ENCODE results near the gene SEC61G. TPM values are rescaled to one million over a fixed set of nuclear protein-coding genes. Genes with fewer than 3 reads are reported as not detected.

The SEC61G gene
- total RNA-seq: 103 TPM
- long read RNA-seq, transcript SEC61G-201 (4 exons, 462 nt): major isoform, 36 of 39 reads
- long read RNA-seq, partial matches to known transcripts: 1 of 39 reads
- long read RNA-seq, other reads (novel, unspliced or antisense): 0 of 39 reads

DNA sequence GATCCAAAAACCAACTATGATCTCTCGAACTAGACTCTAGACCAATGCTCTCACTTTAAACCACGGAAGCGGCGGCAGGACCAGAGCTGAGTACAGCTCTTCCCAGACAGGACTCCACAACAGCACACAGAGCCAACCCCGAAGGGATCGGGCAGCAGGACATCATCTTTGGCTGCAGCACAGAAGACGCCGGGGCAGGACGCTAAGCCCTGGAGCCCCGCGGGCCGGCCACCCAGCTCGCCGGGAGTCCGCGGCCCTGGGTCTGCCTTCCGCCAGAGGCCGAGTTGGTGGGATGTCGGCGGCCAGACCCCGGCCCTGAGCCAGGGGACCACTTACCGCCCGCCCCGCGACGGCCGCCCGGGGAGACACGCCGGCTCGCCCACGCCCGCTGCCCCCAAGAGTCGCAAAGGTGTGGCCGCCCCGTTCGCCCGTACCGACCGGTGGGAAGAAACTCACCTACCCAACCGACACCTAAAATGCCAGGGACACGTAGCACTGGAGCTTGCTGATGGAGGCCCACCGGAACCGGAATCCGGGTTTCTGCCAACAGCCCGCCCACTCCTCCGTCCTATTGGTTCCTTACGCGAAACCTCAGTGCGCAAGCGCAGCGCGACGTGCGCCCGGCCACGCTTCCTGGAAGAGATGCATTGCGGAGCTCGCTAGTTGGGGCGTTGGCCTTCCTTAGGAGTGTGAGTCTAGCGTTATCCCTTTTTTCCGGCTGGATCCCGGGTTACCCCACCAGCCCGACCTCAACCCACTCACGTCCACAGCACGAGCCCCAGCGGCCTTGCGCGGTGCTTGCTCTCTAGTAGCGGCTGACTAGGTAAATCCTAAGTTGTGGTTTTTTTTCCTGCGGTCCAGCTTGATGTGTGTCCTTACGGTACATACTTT is at the start of gene SEC61G:
Gene SEC61G, minus strand, starts transcription at position 510 of the 891 bp plus-strand sequence. CDS start 1,623 bp downstream, outside the sequence.
- ATAC-seq (peak; percentile 99), DNase-seq (ENCODE audit: missing footprints) (peak; percentile 98)
- intact Hi-C loops (cut with DNase I): no loop called here

DNA sequence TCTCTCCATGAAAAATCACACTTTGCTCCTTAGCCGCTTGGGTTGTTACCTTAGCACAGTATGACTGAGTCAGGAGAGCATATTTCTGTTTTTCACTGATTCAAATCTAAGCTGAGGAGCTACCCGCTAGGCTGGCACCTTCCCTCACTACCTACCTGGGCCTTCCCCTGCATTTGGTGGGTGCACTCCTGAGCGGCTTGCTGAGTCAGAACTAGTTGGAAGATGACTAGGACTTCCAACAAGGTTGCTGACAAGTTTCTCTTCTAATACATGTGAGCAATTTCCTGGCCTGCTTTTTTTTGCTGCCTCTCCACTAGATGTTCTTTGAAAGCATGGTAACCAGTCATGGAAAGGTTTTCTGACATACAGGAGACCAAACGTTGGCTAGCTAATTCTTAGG is 43.8 kb upstream of the SEC61G start:
- intact Hi-C loops (cut with DNase I): no loop called here
- no peak for DNase-seq (ENCODE audit: missing footprints)

DNA sequence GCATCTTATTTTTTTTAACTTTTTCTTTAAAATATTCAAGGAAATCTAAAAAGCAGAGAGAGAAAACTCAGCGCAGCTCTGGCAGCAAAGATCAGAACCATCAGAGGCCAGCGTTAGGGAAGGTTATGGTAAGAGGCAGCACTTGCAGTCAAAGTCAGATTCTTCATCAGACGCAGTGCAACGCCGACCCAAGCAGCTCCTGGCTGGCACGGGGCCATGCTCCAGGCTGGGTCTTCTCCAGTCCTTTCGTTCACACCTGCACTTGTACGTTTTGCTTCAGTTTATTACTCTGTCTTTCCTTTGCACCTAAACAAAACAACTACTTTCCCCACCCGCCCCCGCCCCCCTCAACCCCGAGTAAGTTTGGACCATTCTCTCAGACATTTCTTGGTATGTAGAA is 43.1 kb upstream of the SEC61G start:
- intact Hi-C loops (cut with DNase I): no loop called here
- DNase-seq (ENCODE audit: missing footprints) (no peak), ATAC-seq (no peak)

More for the DNA sequence above, 43.8 kb upstream of the SEC61G start:
- no peak for ATAC-seq

DNA sequence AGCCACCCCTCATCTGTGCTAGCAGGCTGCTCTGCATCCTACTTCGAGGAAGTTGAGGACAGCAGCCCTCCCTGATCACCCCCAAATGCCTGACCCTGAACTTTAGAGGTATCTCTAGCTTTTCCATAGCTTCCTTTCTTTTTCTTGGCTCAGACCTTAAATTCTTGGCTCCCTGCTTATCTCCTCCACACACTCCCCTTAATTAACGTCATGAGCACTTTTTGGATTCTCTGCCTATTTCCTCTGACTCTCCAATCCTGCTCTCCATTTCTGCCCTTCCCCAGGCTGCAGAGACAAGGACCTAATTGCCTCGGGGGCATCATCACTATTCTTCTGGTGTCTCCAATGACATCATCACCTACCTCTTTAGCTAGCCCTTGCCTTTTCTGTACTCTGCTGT is 40.8 kb upstream of the SEC61G start:
- no peak for DNase-seq (ENCODE audit: missing footprints)
- no peak for ATAC-seq
- intact Hi-C loops (cut with DNase I): loop anchor here (10.0 kb wide), 1 partner anchor 215 kb away; the partner anchor contains the start of gene EGFR

DNA sequence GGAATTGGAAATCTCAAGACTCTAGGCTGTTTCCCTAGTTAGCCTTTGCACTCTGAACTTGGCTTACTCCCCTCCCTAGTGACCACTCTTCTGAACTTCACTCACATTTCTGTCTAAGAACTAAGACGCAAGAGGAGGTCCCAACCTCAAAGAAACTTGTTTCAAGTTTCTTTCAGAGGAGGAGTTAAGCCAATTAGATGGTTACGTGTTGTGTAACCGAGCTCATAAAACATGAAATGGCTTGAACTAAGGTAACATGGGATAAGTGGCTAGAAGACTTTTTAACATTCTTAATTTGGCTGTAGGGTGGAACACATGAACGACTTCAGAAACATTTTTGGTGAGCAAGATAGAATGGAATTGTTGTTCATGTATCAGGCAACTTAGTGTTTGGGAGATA is 39.5 kb upstream of the SEC61G start:
- intact Hi-C loops (cut with DNase I): loop anchor here (10.0 kb wide), 1 partner anchor 216 kb away; the partner anchor contains the start of gene EGFR
- ATAC-seq (no peak), DNase-seq (ENCODE audit: missing footprints) (no peak)

DNA sequence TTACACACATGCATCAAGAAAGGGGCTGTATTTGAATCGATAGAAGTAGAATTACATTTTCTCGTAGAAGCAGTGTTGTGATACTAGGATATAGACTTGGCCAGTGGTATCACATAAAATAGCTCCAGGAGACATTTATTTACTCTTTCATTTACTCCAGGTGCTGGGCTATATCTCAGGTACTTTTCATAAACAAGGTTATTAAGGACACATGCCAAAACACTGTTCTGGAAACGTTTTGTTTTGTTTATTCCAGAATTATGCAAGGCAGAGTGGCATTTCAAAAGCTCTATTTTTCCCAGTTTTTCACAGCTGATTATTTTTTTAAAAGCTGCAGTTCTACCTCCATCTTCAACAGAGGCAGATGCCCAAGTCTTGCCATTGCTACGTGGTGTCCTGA is 37.8 kb upstream of the SEC61G start:
- DNase-seq (ENCODE audit: missing footprints): no peak
- intact Hi-C loops (cut with DNase I): loop anchor here (10.0 kb wide), 1 partner anchor 218 kb away; the partner anchor contains the start of gene EGFR
- ATAC-seq: no peak

DNA sequence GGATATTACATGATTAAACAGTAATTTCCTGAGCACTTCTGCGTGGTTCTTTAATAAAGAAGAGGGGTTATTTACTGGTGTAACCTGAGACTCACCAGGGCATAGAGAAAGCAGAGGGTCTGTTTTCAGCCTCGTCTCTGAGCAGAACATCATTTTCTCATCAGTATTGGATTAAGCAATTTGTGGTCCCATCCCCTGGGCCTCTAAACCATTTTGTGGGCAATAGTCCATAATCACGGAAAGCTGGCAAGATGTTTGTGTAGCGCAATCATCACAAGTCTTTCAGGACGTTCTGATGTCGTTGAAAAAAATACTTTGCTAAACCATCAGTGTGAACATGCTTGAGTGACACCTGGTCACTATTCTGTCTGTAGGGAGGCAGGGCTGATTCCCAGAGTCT is 37.1 kb upstream of the SEC61G start:
- ATAC-seq (peak; percentile 16), DNase-seq (ENCODE audit: missing footprints) (no peak)
- intact Hi-C loops (cut with DNase I): loop anchor here (10.0 kb wide), 1 partner anchor 219 kb away; the partner anchor contains the start of gene EGFR

DNA sequence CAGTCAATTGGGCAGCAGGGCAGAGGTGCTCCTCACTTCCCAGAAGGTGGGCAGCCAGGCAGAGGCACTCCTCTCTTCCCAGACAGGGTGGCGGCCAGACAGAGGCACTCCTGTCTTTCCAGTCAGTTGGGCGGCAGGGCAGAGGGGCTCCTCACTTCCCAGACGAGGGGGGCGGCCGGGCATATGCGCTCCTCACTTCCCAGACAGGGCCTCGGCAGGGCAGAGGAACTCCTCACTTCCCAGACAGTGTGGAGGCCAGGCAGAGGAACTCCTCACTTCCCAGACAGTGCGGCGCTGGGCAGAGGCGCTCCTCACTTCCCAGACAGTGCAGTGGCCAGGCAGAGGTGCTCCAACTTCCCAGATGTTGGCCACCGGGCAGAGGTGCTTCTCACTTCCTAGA is 33.4 kb upstream of the SEC61G start:
- intact Hi-C loops (cut with DNase I): loop anchor here (10.0 kb wide), 1 partner anchor 222 kb away; the partner anchor contains the start of gene EGFR
- ATAC-seq (no peak), DNase-seq (ENCODE audit: missing footprints) (no peak)

DNA sequence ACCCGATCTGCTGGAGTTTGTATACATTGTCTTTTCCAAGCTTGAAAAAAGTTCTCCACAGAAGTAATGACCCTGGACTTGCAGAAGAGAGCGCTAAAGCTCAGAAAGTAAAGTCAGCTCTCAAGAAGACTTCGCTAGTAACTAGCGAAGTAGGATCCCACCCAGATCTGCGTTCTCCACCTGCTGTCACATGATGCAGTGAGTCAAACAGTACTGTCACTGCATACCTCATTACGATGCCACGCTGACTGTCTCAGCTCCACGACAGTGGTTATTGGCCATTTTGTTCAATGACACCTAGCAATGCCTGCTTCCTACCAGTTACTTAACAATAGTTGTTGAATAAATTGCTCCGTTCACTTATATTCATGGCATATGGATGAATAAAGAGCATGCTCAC is 29.7 kb upstream of the SEC61G start:
- intact Hi-C loops (cut with DNase I): loop anchor here (1.0 to 2.0 kb wide), 2 partner anchors 51 to 466 kb away; no protein-coding TSS in a partner anchor
- no peak for DNase-seq (ENCODE audit: missing footprints)
- peak; percentile 79 for ATAC-seq

DNA sequence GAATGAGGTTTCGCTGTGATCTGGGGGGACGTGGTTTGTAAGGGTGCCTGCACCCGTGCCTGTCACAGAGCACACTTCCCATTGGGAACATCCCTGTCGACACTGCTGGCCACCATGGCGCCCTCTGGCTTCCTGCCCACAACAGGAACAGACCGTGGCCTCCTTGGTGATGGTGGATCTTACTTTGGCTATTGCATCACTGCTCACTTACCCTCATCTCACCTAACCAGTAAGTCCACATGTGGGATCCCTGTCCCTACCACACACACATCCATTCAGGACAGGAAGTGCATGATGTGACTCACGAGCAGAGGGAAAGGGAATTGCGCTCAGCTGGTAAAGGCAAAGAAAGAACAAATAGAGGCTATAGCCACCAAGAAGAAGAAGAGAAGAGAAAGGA is 26.2 kb upstream of the SEC61G start:
- no peak for ATAC-seq
- intact Hi-C loops (cut with DNase I): no loop called here
- no peak for DNase-seq (ENCODE audit: missing footprints)

DNA sequence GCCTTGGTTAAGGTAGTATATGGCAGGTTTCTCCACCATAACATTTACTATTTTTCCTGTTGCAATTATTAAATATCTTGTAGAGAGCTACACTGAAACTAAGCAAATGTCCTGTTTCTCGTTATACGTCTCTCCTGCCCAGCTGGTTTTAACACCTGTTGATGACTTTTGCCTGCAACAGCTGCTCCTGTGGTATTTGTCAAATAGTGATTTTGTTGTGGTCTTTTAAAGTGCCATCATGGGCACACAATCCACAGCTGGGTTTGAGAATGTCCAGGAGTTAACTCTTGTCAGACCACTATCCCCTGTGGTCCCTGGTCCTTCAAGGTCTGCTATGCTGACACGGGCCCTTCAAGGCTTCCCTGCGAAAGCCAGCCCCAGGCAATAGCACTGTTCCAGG is 24.9 kb upstream of the SEC61G start:
- DNase-seq (ENCODE audit: missing footprints): no peak
- no peak for ATAC-seq
- intact Hi-C loops (cut with DNase I): no loop called here

DNA sequence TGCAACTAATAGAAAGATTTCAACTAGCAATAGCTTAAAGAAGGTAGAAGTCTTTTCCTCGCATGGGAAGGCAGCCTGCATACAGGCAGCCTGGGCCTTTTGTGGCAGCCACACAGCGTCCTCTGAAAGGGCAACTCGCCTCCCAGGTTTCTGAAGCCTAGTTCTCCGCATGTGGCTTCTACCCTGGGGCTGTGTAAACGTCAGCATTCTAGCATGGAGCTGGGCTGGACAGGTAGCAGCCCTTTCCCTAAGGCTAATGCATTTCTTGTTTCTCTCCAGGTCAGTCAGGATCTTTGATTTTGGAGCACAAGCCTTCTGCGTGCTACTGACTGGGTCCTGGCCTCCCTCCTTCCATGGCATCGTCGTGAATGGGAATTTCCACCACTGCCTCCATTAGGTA is 23.8 kb upstream of the SEC61G start:
- intact Hi-C loops (cut with DNase I): no loop called here
- no peak for ATAC-seq

DNA sequence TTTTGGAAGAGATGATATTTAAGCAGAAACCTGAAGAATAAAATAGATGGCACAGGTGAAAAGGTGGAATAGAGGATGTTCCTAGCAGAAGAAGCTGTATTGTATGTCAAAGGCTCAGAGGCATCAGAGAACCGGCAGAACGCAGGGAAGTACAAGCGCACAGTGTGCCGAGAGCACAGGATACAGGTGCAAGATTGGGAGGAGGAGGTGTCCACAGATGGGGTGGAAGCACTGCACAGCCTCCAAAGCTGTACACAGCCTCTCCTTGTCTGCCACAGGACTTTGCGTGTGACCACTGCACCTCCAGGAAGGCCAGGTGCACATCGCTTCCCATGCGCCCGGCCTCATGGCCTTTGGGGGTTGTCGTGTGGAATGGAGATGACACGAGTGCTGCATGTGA is 23.3 kb upstream of the SEC61G start:
- intact Hi-C loops (cut with DNase I): no loop called here
- ATAC-seq (no peak), DNase-seq (ENCODE audit: missing footprints) (no peak)

More for the DNA sequence above, 23.8 kb upstream of the SEC61G start:
- DNase-seq (ENCODE audit: missing footprints): no peak

DNA sequence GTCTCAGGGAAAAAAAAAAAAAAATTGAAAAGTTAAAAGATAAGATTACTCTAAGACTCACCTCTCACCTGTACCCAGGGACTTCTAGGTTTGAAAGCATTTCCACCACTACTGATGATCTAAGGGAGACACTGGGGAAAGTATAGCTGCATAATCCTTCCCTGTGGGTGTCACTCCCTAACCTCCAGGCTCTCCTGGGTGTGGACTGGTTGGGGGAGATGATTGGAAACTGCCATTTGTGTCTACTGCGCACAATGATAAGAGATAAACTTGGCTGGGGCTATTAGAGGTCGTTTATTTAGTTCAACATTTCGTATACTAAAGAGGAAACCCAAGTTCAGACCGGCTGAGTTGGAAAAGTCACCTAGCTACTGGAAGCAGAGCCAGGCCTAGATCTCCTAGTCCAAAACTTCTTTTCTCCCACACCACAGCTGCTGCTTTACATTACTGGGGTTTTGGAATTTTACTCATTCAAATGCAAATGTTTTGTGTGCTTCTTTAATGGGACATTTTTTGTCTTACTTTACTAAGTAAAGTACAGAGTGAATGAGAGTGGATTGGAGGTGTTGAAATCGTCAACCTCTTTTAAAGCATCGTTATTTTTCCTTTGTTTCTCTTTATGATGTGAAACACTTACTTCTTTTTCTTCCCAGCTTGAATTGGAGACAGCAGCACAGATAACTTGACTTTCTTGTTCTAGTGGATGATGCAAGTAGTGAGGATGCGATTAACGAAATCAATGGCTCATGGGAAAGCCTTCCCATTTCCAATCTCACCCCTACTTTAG is 22.3 kb upstream of the SEC61G start:
- intact Hi-C loops (cut with DNase I): no loop called here

DNA sequence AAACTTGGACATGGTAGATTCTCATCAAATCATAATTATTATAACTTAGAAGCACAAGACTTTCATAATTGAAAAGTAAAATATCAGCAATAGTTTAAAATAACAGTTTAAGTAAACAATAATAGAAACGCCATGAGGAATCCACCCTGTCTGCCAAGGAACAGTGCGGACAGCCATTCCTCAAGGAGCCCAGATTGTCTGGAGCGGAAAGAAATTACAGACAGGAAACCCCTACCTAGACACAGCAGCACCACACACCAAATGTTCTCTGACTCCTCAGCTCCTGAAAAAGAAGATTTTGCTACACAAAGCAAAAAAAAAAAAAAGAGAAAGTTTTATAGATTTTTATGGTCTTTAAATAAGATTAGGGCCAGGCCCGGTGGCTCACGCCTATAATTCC is 21.5 kb upstream of the SEC61G start:
- DNase-seq (ENCODE audit: missing footprints) (no peak), ATAC-seq (no peak)
- intact Hi-C loops (cut with DNase I): no loop called here

More for the DNA sequence above, 22.3 kb upstream of the SEC61G start:
- ATAC-seq (no peak), DNase-seq (ENCODE audit: missing footprints) (no peak)

DNA sequence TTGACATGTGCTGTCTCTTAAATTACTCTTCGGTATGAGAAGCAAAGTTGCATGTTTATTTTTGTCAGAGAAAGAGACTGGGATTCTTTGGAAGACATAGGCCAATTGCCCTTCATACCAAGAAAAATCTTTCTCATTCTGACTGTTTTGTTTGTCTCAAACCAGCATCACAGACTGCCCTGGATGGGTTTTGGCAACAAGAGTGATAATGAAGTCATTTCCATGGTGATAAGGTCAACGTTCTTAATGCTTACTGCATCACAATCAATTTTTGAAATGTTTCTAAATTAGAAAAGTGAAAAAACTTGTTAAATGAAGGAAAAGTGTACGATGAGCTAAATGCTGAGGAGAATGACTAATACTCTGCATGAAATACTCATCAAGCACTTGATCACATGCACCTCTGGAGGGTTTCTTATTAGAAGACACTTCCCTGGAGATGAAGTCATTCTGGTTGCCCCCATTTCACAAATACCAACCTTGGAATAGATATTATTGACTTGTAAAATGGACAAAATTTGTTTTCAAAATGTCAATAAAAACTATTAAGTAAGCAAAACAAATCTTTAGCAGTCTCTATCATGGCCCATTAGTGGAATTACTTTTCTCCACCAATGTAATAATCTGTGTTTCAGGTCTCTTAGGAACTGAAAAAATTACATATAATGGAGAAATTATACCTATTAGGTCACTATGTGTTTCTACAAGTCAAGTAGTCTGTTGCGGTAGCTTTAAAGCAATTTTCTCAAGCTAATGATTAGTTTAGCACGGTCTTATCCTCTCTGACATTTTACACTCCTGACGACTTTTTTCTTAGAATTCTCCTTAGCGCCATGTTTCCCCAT is 19.9 kb upstream of the SEC61G start:
- ATAC-seq (no peak), DNase-seq (ENCODE audit: missing footprints) (no peak)
- intact Hi-C loops (cut with DNase I): no loop called here

DNA sequence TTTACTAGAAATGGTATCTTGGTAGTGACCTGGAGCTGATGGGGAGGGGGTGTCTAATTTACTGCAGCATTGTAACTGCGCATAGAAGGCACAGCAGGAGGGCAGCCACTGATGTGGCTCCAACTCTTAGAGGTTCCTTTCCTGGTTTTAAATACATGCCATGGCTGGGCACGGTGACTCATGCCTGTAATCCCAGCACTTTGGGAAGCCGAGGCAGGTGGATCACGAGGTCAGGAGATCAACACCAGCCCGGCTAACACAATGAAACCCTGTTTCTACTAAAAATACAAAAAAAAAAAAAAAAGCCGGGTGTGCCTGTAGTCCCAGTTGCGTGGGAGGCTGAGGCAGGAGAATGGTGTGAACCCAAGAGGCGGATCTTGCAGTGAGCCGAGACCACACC is 19.2 kb upstream of the SEC61G start:
- no peak for DNase-seq (ENCODE audit: missing footprints)
- intact Hi-C loops (cut with DNase I): no loop called here

More for the DNA sequence above, 19.2 kb upstream of the SEC61G start:
- no peak for ATAC-seq
